ENCODE measurements around the gene LTBP3. TPM values are rescaled to one million over a fixed set of nuclear protein-coding genes. Genes with fewer than 3 reads are reported as not detected.
A peak's percentile ranks its signal among the peaks of the same experiment; 100 is the strongest.

Gene LTBP3
- total RNA-seq, 6 donors from 2014 or later: 99.9 to 479 (median 131) TPM

- peak; percentile 59 to 79 for ATAC-seq (ENCODE audit: low FRiP score in 2 of 2)
- WGBS, 2 donors: 59 to 82% methylated on average over 4 to 5 of the region's 17 CpGs
- Histone ChIP-seq H3K4me3 (no peak overlapping the region), H3K27ac (peak overlapping the region in 2 of 4 donors; percentile 4 to 26), H3K9me3 (no peaks in the 10 kb centered on the region), H3K36me3 (peaks cover 0 to 25% (median 13%) of the 10 kb centered on the region in 4 donors), H3K4me1 (peaks cover 26 to 66% (median 34%) of the 10 kb centered on the region in 4 donors), H3K27me3 (no peaks in the 10 kb centered on the region)
- TF ChIP-seq CTCF (IDR thresholded peaks at IDR 0.05): peak in 5 of 6 experiments; percentile 37 to 70 (median 59)
- TF ChIP-seq POLR2A (IDR thresholded peaks at IDR 0.05): no peak
- DNase-seq: peak; percentile 85 to 94
Measured at GRCh38 chr11:65551572-65552387, 6.4 kb downstream of the LTBP3 start.

GRCh38 chr11:65549096-65549495, 9.1 kb downstream of the LTBP3 start:
- no peaks in the 10 kb centered on the region for H3K9me3 ChIP-seq
- TF ChIP-seq EP300 (IDR thresholded peaks at IDR 0.05) (no peak), POLR2A (IDR thresholded peaks at IDR 0.05) (no peak), POLR2AphosphoS5 (IDR thresholded peaks at IDR 0.05) (no peak)
- H3K4me3 ChIP-seq: no peak overlapping the region
- H3K27me3 ChIP-seq: no peaks in the 10 kb centered on the region
- DNase-seq: no peak
- H3K4me1 ChIP-seq: peaks cover 8 to 57% (median 20%) of the 10 kb centered on the region in 4 donors
- no peak for ATAC-seq (ENCODE audit: low FRiP score in 2 of 2)
- peaks cover 0 to 25% (median 14%) of the 10 kb centered on the region in 4 donors for H3K36me3 ChIP-seq
- 87 to 93% methylated on average over 2 to 3 of the region's 3 CpGs for WGBS, 2 donors
- H3K27ac ChIP-seq: no peak overlapping the region

GRCh38 chr11:65548395-65548794, 9.8 kb downstream of the LTBP3 start:
- WGBS, 2 donors: 94% methylated on average over 3 of the region's 3 CpGs
- H3K9me3 ChIP-seq: no peaks in the 10 kb centered on the region
- ATAC-seq (ENCODE audit: low FRiP score in 2 of 2) (no peak), DNase-seq (no peak)
- no peak overlapping the region for H3K27ac ChIP-seq
- TF ChIP-seq POLR2A (IDR thresholded peaks at IDR 0.05): no peak
- TF ChIP-seq POLR2AphosphoS5 (IDR thresholded peaks at IDR 0.05): no peak
- TF ChIP-seq EP300 (IDR thresholded peaks at IDR 0.05): no peak
- TF ChIP-seq CTCF (IDR thresholded peaks at IDR 0.05): no peak
- no peaks in the 10 kb centered on the region for H3K27me3 ChIP-seq
- H3K4me3 ChIP-seq: no peak overlapping the region
- H3K36me3 ChIP-seq: peaks cover 0 to 23% (median 11%) of the 10 kb centered on the region in 4 donors
- peaks cover 8 to 50% (median 17%) of the 10 kb centered on the region in 4 donors for H3K4me1 ChIP-seq

- WGBS, 2 donors: 83 to 85% methylated on average over 45 to 51 of the region's 52 CpGs
- H3K27ac ChIP-seq: no peak overlapping the region
Measured at GRCh38 chr11:65547446-65548125, 10.6 kb downstream of the LTBP3 start.

More at GRCh38 chr11:65547446-65548125, 10.6 kb downstream of the LTBP3 start:
- no peaks in the 10 kb centered on the region for H3K27me3 ChIP-seq
- H3K9me3 ChIP-seq: no peaks in the 10 kb centered on the region
- H3K36me3 ChIP-seq: peaks cover 0 to 22% (median 10%) of the 10 kb centered on the region in 4 donors
- peaks cover 8 to 42% (median 17%) of the 10 kb centered on the region in 4 donors for H3K4me1 ChIP-seq
- no peak for ATAC-seq (ENCODE audit: low FRiP score in 2 of 2)
- TF ChIP-seq EP300 (IDR thresholded peaks at IDR 0.05) (no peak), POLR2A (IDR thresholded peaks at IDR 0.05) (no peak), CTCF (IDR thresholded peaks at IDR 0.05) (no peak), POLR2AphosphoS5 (IDR thresholded peaks at IDR 0.05) (no peak)
- DNase-seq: peak in 1 of 2 donors; percentile 77
- no peak overlapping the region for H3K4me3 ChIP-seq
